SH-SY5Y (cell line): ENCODE results near the gene UNC119.

Experiments used
- GATA2 ChIP-seq: IDR thresholded peaks from 2 replicates; pipeline ENCODE4 v1.6.1; 2011; ENCODE audit warnings: mild to moderate bottlenecking, low read depth, low read length
- GATA3 ChIP-seq: IDR thresholded peaks from 2 replicates; pipeline ENCODE4 v1.6.1; 2011; ENCODE audit warnings: low read depth, mild to moderate bottlenecking, low read length, moderate library complexity

GRCh38 chr17:28578246-28579195 lies 26.1 kb upstream of the UNC119 start:
- TF ChIP-seq GATA2 = no peak
- TF ChIP-seq GATA3 = no peak
